Adrenal gland (tissue), 12 donors: ENCODE measurements around the gene EIF4H. TPM values are rescaled to one million over a fixed set of nuclear protein-coding genes. Genes with fewer than 3 reads are reported as not detected.
"Not testable (repeated sequence)": the region's sequence is repeated elsewhere in the genome, so short reads cannot be mapped to it uniquely, and the experiment has no call there.

Source experiments
- DNase-seq, 7 donors: peaks; one replicate each; pipeline ENCODE4 v3.0.0-alpha.2; 2019 to 2020
- H3K27ac ChIP-seq, 5 donors: fragments of 200-600 bp; sonication (generic) in 4 of 5; 1 replicate in 3 of 5; 2 replicates in 2 of 5; pipeline versions ENCODE4 v1.5.1 to v1.8.0; 2016 to 2020; ENCODE audit warnings: mild to moderate bottlenecking in 1 of 5
- H3K27me3 ChIP-seq: fragments of 200-600 bp; 2 replicates; pipeline ENCODE4 v1.8.0; 2021
- H3K36me3 ChIP-seq, 2 donors: fragments of 200-600 bp; replicated peaks in 1 of 2; 1 replicate in 1 of 2; 2 replicates in 1 of 2; pipeline versions ENCODE4 v1.5.1 to v1.8.0; 2018 to 2022
- H3K4me1 ChIP-seq, 2 donors: fragments of 200-600 bp; replicated peaks in 1 of 2; 1 replicate in 1 of 2; 2 replicates in 1 of 2; pipeline versions ENCODE4 v1.5.1 to v1.8.0; 2018 to 2021
- H3K4me3 ChIP-seq, 4 donors: fragments of 200-600 bp; sonication (generic) in 3 of 4; one replicate each; pipeline ENCODE4 v1.5.1; 2016 to 2018
- H3K9me3 ChIP-seq, 3 donors: fragments of 200-600 bp; sonication (generic) in 1 of 3; replicated peaks in 1 of 3; 1 replicate in 2 of 3; 2 replicates in 1 of 3; pipeline versions ENCODE4 v1.5.1 to v1.8.0; 2016 to 2021
- POLR2A ChIP-seq, 2 donors: fragments of 450-650 bp; IDR thresholded peaks; one replicate each; pipeline ENCODE4 v1.6.1; 2017; ENCODE audit warnings: antibody characterized with exemption in 2 of 2, mild to moderate bottlenecking in 2 of 2, moderate library complexity in 1 of 2
- WGBS, 4 donors: extraction: QIAGEN DNeasy Blood & Tissue Kit in 2 of 4; methylation state at CpG; one replicate each; pipeline versions ENCODE4 v1.1.5 to v1.1.7; 2013 to 2017; 5-methylcytosine and 5-hydroxymethylcytosine counted together
- intact Hi-C, 2 donors: fragments of 100-400 bp; cut with DNase I; formaldehyde crosslinking; loops; one replicate each; pipeline versions ENCODE4 v1.14.1 to v1.15.0; 2022 to 2023
- polyA plus RNA-seq, 3 donors: library from polyadenylated mRNA; stranded (reverse); fragments of 200-250 nt in 2 of 3; fragments of 350-450 nt in 1 of 3; fragmentation: Illumina TruSeq in 1 of 3; extraction: RNeasy Lipid Tissue Mini Kit (QIAGEN cat#74804) in 1 of 3; gene quantifications; one replicate each; pipeline ENCODE4 v1.2.3, GENCODE V29; 2013 to 2014
- total RNA-seq, 9 donors: library from RNA; depleted of rRNA in 4 of 9; stranded (reverse); fragments of >200 nt in 4 of 9; fragments of 120-200 nt in 1 of 9; fragmentation: NEBNext Ultra II Directional in 1 of 9; extraction: Animal tissue kit (Norgen Biotek cat#: 25700) in 1 of 9; gene quantifications; one replicate each; pipeline versions ENCODE4 v1.1.0 to v1.2.4, GENCODE V29; 2013 to 2023
- TF ChIP-seq, protein P1 (sequence below), 6 experiments: fragments of 450-650 bp in 4 of 6; fragments of 200-600 bp in 2 of 6; sonication (generic) in 1 of 6; IDR thresholded peaks; 1 replicate in 5 of 6; 2 replicates in 1 of 6; pipeline versions ENCODE4 v1.5.1 to v1.8.0; 2016 to 2021; ENCODE audit warnings: antibody characterized with exemption in 6 of 6, mild to moderate bottlenecking in 2 of 6, moderate library complexity in 1 of 6
- donor health status: healthy with polysubstance abuse.
- donor health status: Bipolar disorder and iron deficiency.
- donor health status: DM: yes; HTN: yes; CAD: no.
- donor health status: DM: no; HTN: no; CAD: no.
- donor health status: DM: no; HTN: no; CAD: no.
- donor health status: DM: yes; HTN: yes; CAD: no.

The EIF4H gene
- total and polyA plus RNA-seq, 12 donors: 108 to 364 (median 252) TPM

DNA sequence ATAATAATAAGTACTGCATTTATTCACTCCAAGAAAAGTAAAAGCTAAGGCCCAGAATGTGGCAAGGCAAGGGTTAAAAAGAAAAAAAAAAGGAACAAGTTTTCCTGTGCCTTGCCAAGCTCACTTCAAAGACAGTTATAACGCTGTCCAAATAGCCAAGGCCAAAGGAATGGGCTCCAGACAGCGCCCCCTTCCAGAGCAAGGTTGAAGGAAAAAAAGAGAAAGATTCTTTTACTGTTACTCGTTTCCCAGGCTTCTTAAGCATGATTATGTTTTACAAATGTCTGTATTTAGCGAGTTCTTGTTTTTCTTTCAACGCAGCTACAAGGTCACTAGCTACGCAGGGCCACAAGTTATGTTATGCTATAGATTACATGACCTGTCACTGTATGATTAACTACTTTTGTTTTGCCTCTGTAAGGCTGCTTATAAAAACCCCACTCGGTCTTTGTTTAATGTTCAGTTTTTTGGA, 9.1 kb upstream of the EIF4H start:
- DNase-seq: peak; percentile 60 to 78 (median 66)
- WGBS, 4 donors: 15 to 27% (median 19%) methylated on average over 7 of the region's 7 CpGs

DNA sequence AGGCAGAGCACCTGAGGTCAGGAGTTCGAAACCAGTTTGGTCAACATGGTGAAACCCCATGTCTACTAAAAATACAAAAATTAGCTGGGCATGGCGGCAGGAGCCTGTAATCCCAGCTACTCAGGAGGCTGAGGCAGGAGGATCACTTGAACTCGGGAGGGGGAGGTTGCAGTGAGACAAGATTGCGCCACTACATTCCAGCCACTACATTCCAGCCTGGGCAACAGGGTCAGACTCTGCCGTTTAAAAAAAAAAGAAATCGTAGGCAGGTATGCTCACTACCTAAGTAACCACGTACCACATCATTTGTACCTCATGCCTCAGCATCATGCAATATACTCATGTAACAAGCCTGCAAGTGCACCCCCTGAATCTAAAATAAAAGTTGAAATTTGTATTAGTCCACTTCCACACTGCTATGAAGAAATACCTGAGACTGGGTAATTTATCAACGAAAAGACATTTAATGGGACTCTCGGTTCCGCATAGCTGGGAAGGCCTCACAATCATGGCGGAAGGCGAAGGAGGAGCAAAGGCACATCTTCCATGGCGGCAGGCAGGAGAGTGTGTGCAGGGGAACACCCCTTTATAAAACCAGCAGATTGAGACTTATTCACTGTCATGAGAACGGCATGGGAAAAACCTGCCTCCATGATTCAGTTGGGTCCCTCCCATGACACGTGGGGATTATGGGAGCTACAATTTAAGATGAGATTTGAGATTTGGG, 8.1 kb upstream of the EIF4H start:
- intact Hi-C loops: no loop called here
- Histone ChIP-seq H3K4me1 (peaks cover 5 to 6% of the 10 kb centered on the region in 2 donors), H3K4me3 (no peak overlapping the region), H3K27ac (peak overlapping the region in 3 of 5 donors; percentile 26 to 66 (median 56)), H3K27me3 (no peaks in the 10 kb centered on the region), H3K36me3 (no peaks in the 10 kb centered on the region), H3K9me3 (no peaks in the 10 kb centered on the region)
- TF ChIP-seq POLR2A (IDR thresholded peaks at IDR 0.05): no peak
- TF ChIP-seq, protein P1, sequence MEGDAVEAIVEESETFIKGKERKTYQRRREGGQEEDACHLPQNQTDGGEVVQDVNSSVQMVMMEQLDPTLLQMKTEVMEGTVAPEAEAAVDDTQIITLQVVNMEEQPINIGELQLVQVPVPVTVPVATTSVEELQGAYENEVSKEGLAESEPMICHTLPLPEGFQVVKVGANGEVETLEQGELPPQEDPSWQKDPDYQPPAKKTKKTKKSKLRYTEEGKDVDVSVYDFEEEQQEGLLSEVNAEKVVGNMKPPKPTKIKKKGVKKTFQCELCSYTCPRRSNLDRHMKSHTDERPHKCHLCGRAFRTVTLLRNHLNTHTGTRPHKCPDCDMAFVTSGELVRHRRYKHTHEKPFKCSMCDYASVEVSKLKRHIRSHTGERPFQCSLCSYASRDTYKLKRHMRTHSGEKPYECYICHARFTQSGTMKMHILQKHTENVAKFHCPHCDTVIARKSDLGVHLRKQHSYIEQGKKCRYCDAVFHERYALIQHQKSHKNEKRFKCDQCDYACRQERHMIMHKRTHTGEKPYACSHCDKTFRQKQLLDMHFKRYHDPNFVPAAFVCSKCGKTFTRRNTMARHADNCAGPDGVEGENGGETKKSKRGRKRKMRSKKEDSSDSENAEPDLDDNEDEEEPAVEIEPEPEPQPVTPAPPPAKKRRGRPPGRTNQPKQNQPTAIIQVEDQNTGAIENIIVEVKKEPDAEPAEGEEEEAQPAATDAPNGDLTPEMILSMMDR (IDR thresholded peaks at IDR 0.05): no peak
- WGBS, 4 donors: 95 to 96% (median 95%) methylated on average over 15 of the region's 15 CpGs
- no peak for DNase-seq

More for the DNA sequence above, 9.1 kb upstream of the EIF4H start:
- H3K4me1 ChIP-seq: peaks cover 6 to 8% of the 10 kb centered on the region in 2 donors
- no peaks in the 10 kb centered on the region for H3K36me3 ChIP-seq
- no peak for TF ChIP-seq POLR2A (IDR thresholded peaks at IDR 0.05)
- TF ChIP-seq, protein P1 (IDR thresholded peaks at IDR 0.05): peak; percentile 17 to 42 (median 37)
- no peaks in the 10 kb centered on the region for H3K9me3 ChIP-seq
- peak overlapping the region in 1 of 4 donors; percentile 7 for H3K4me3 ChIP-seq
- intact Hi-C loops: no loop called here
- H3K27ac ChIP-seq: peak overlapping the region in 3 of 5 donors; percentile 26 to 66 (median 56)
- no peaks in the 10 kb centered on the region for H3K27me3 ChIP-seq

DNA sequence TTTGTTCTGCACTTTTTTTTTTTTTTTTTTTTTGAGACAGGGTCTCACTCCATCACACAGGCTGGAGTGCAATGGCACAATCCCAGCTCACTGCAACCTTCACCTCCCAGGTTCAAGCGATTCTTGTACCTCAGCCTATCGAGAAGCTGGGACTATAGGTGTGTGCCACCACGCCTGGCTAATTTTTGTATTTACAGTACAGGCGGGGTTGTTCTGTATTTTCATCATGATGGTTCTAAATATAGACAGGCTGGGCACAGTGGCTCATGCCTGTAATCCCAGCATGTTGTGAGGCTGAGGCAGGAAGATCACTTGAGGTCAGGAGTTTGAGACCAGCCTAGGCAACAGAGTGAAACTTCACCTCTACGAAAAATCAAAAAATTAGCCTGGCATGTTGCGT, 6.8 kb upstream of the EIF4H start:
- DNase-seq, H3K27me3 ChIP-seq, H3K27ac ChIP-seq, H3K9me3 ChIP-seq, H3K4me3 ChIP-seq, intact Hi-C loops, H3K36me3 ChIP-seq, H3K4me1 ChIP-seq: not testable (repeated sequence)
- 90 to 95% (median 91%) methylated on average over 6 of the region's 6 CpGs for WGBS, 4 donors

DNA sequence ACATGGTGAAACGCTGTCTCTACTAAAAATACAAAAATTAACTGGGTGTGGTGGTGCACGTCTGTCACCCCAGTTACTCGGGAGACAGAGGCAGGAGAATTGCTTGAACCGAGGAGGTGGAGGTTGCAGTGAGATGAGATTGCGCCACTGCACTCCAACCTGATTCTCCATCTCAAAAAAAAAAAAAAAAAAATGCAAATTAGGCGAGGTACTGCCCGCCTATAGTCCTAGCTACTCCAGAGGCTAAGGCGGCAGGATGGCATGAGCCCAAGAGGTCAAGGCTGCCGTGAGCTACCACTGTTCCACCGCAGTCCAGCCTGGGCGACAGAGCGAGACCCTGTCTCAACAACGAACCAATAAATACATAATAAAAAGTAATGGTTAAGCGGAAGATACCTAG, 1.1 kb upstream of the EIF4H start:
- intact Hi-C loops: no loop called here
- no peak for TF ChIP-seq POLR2A (IDR thresholded peaks at IDR 0.05)
- Histone ChIP-seq H3K36me3 (no peaks in the 10 kb centered on the region), H3K9me3 (no peaks in the 10 kb centered on the region), H3K4me3 (peak overlapping the region in 1 of 4 donors; percentile 82), H3K4me1 (peaks cover 11 to 43% of the 10 kb centered on the region in 2 donors), H3K27ac (peak overlapping the region in 4 of 5 donors; percentile 83 to 99 (median 97)), H3K27me3 (no peaks in the 10 kb centered on the region)
- DNase-seq: peak in 6 of 7 donors; percentile 42 to 69 (median 48)
- WGBS, 4 donors: 40 to 42% (median 41%) methylated on average over 14 of the region's 14 CpGs

DNA sequence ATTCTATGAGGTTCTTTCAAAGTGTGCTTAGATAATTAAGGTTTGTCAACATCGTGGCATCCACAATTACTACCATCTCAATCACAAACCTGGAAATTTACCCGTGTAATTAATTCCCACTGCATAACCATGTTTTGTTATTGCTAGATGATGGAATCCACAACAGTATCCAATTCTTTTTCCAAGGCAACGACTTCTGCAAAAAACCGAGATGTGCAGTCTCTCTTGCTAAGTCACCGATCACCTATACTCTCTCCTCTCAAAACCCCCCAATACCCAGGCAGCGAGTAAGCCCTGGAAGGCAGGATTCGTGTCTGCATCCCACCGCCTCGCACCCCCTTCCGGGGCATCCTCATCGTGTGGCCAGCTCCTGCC, 678 bp upstream of the EIF4H start:
- no peak for DNase-seq
- H3K27ac ChIP-seq: peak overlapping the region; percentile 83 to 99 (median 96)
- no peaks in the 10 kb centered on the region for H3K9me3 ChIP-seq
- intact Hi-C loops: no loop called here
- TF ChIP-seq POLR2A (IDR thresholded peaks at IDR 0.05): no peak
- TF ChIP-seq, protein P1 (IDR thresholded peaks at IDR 0.05): no peak
- H3K27me3 ChIP-seq: no peaks in the 10 kb centered on the region
- peaks cover 0 to 3% of the 10 kb centered on the region in 2 donors for H3K36me3 ChIP-seq
- 2 to 14% (median 6%) methylated on average over 6 to 11 of the region's 11 CpGs for WGBS, 4 donors
- peaks cover 13 to 47% of the 10 kb centered on the region in 2 donors for H3K4me1 ChIP-seq
- H3K4me3 ChIP-seq: peak overlapping the region in 3 of 4 donors; percentile 4 to 82 (median 48)
